ENCODE measurements around the gene ETV7. TPM values are rescaled to one million over a fixed set of nuclear protein-coding genes. Genes with fewer than 3 reads are reported as not detected.
"Not testable (repeated sequence)": the region's sequence is repeated elsewhere in the genome, so short reads cannot be mapped to it uniquely, and the experiment has no call there.

Gene ETV7
- total RNA-seq, 2 donors from 2014 or later, result 0.74 to 1.8 TPM

- WGBS, result 53% methylated on average over 5 of the region's 5 CpGs
- TF ChIP-seq CTCF (IDR thresholded peaks at IDR 0.05) (no peak), POLR2AphosphoS5 (IDR thresholded peaks at IDR 0.05) (peak; percentile 70), POLR2A (IDR thresholded peaks at IDR 0.05) (no peak)
- H3K4me3 ChIP-seq, result no peak overlapping the region
- intact Hi-C loops (cut with DNase I), result no loop called here
- no peaks in the 10 kb centered on the region for H3K27me3 ChIP-seq (replicated peaks; ENCODE audit: insufficient read depth)
- DNase-seq (ENCODE audit: low spot score), result peak; percentile 20
- H3K36me3 ChIP-seq, result no peaks in the 10 kb centered on the region
- H3K27ac ChIP-seq, result peak overlapping the region in 1 of 2 donors; percentile 44
- no peaks in the 10 kb centered on the region for H3K9me3 ChIP-seq
- H3K4me1 ChIP-seq (replicated peaks), result no peaks in the 10 kb centered on the region
Measured at GRCh38 chr6:36343109-36343680, 44.3 kb downstream of the ETV7 start.

- TF ChIP-seq POLR2A (IDR thresholded peaks at IDR 0.05) (no peak), POLR2AphosphoS5 (IDR thresholded peaks at IDR 0.05) (no peak), CTCF (IDR thresholded peaks at IDR 0.05) (peak; percentile 71 to 91 (median 78))
- Histone ChIP-seq H3K27me3 (replicated peaks; ENCODE audit: insufficient read depth) (no peaks in the 10 kb centered on the region), H3K4me3 (no peak overlapping the region), H3K27ac (no peak overlapping the region), H3K36me3 (no peaks in the 10 kb centered on the region), H3K9me3 (no peaks in the 10 kb centered on the region), H3K4me1 (replicated peaks) (no peaks in the 10 kb centered on the region)
- peak; percentile 60 for DNase-seq (ENCODE audit: low spot score)
- intact Hi-C loops (cut with DNase I), result no loop called here
- 26% methylated on average over 36 of the region's 36 CpGs for WGBS
Measured at GRCh38 chr6:36340618-36341454, 46.6 kb downstream of the ETV7 start.

GRCh38 chr6:36340306-36340617 lies 47.2 kb downstream of the ETV7 start:
- Histone ChIP-seq H3K27me3 (replicated peaks; ENCODE audit: insufficient read depth) (no peaks in the 10 kb centered on the region), H3K4me1 (replicated peaks) (no peaks in the 10 kb centered on the region), H3K9me3 (no peaks in the 10 kb centered on the region), H3K27ac (no peak overlapping the region), H3K4me3 (no peak overlapping the region), H3K36me3 (no peaks in the 10 kb centered on the region)
- TF ChIP-seq POLR2AphosphoS5 (IDR thresholded peaks at IDR 0.05) (no peak), POLR2A (IDR thresholded peaks at IDR 0.05) (no peak), CTCF (IDR thresholded peaks at IDR 0.05) (no peak)
- DNase-seq (ENCODE audit: low spot score), result no peak
- intact Hi-C loops (cut with DNase I), result no loop called here
- WGBS, result 69% methylated on average over 12 of the region's 12 CpGs

DNA sequence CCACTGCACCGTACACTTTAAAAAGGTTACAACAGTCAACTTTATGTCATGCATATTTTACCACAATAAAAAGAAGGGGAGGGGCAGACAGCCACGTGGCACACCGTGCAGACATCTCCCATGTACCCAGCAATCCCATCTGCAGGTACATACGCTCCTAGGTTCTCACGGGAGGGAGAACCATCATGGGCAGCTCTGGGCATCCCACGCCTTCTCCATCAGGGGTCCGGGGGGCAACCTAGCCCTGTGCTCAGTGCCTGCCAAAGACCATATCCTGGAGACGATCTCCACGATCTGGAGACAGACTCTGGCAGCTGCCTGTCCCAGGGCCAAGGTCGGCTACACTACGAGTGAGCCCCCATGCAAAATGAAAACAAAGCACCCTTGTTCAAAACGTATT lies 48.3 kb downstream of the ETV7 start:
- WGBS, result 66% methylated on average over 12 of the region's 12 CpGs
- DNase-seq (ENCODE audit: low spot score), result no peak
- Histone ChIP-seq H3K27ac (no peak overlapping the region), H3K27me3 (replicated peaks; ENCODE audit: insufficient read depth) (no peaks in the 10 kb centered on the region), H3K4me3 (no peak overlapping the region), H3K9me3 (no peaks in the 10 kb centered on the region), H3K4me1 (replicated peaks) (no peaks in the 10 kb centered on the region), H3K36me3 (no peaks in the 10 kb centered on the region)
- no peak for TF ChIP-seq CTCF (IDR thresholded peaks at IDR 0.05)
- intact Hi-C loops (cut with DNase I), result no loop called here

DNA sequence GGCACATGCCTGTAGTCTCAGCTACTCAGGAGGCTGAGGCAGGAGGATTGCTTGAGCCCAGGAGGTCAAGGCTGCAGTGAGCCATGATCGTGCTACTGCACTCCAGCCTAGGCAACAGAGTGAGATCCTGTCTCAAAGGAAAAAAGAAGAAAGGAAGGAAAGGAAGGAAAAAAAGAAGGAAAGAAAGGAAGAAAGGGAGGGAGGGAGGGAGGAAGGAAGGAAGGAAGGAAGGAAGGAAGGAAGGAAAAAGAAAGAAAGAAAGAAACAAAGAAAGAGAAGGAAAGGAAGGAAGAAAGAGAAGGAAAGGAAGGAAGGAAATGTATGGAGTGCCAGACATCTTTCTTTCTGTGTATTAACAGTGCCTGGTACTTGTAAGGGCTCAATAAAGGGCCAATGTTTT lies 49.2 kb downstream of the ETV7 start:
- 3% methylated on average over 1 of the region's 1 CpG for WGBS
- H3K4me3 ChIP-seq; H3K36me3 ChIP-seq; H3K4me1 ChIP-seq (replicated peaks); H3K9me3 ChIP-seq; intact Hi-C loops (cut with DNase I); H3K27ac ChIP-seq; DNase-seq (ENCODE audit: low spot score); H3K27me3 ChIP-seq (replicated peaks; ENCODE audit: insufficient read depth): not testable (repeated sequence)

Data from prostate gland (tissue), 2 donors.